CD1c-positive myeloid dendritic cell (primary cell): ENCODE results near the gene ATXN7L1.
A peak's percentile ranks its signal among the peaks of the same experiment; 100 is the strongest.
"Not testable (repeated sequence)": the region's sequence is repeated elsewhere in the genome, so short reads cannot be mapped to it uniquely, and the experiment has no call there.

Experiments used
- DNase-seq: peaks from one replicate; pipeline ENCODE4 v3.0.0-alpha.2; 2016; ENCODE audit errors: extremely low spot score

Gene ATXN7L1

DNA sequence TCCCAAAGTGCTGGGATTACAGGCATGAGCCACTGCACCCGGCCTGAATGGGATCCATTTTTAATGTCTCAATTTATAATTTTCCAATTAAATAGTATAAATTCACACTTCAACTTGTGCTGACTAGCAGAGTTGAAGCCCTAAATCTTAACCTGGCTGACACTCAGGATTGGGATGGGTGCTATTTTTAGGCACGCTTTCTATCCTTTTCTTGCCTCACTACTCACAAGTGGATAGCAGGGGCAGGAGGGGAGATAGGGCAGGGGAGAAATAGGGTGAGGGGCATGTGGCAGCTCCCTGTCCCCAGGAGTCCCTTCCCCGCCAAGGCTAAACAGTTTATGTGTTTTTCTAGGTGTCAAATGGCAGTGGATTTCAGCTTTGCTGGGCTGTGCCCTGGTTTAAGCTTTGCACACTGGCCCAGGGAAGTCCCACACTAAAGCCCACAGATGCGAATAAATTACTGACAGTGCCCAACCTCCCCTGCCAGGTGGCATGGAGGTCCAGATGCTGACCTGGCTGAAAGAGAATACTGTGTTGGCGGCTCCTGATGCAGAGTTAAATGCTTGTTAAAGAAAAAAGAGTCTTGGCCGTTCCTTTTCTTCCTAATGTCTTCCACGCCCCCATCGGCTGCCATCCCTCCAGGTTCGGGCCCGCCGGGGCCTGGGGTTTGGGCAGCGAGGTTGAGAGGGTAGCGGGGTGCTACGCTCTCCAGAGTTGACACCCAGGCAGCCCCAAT, 259.0 kb downstream of the ATXN7L1 start:
- no peak for DNase-seq

GRCh38 chr7:105614341-105614840, 262.0 kb downstream of the ATXN7L1 start:
- DNase-seq, result no peak

GRCh38 chr7:105613611-105614330, 262.6 kb downstream of the ATXN7L1 start:
- no peak for DNase-seq

- DNase-seq, result no peak
Observed at GRCh38 chr7:105612806-105613205, 263.6 kb downstream of the ATXN7L1 start.

- DNase-seq, result no peak
Observed at GRCh38 chr7:105611856-105612775, 264.3 kb downstream of the ATXN7L1 start.

DNA sequence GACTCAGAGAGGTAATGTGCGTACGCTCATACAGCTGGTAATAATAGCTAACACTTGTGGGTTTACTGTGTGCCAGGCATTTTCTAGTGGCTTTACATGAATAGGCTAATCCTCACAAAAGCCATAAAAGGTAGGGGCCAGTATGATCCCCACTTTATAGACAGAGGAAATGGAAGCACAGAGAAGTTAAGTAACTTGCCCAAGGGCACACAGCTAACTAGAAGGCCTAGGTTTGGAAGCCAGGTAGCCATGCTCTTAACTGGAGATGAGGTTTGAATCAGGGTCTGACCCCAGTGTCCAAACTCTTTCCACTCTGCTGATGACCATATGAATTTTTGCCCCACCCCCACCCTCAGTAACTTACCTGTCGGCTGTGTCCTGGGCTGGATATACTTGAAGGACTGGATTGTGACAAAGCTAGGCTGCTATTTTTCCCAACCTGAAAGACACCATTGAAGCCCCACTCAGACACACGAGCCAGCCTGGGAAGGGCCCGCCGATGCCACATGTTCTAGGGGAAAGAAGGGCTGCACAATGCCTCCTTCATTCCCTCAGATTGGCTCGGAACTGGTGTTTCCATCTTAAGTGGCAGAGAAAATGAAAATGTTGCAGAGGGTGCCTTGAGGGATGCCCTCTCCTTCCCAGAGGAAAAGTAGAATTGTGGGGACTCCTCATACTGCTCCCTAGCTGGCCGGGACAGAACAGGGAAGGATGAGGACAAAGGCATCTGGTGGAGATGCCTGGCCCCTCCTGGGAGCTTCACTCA, 266.1 kb downstream of the ATXN7L1 start:
- no peak for DNase-seq

- no peak for DNase-seq
Observed at GRCh38 chr7:105602325-105603305, 273.8 kb downstream of the ATXN7L1 start.

DNA sequence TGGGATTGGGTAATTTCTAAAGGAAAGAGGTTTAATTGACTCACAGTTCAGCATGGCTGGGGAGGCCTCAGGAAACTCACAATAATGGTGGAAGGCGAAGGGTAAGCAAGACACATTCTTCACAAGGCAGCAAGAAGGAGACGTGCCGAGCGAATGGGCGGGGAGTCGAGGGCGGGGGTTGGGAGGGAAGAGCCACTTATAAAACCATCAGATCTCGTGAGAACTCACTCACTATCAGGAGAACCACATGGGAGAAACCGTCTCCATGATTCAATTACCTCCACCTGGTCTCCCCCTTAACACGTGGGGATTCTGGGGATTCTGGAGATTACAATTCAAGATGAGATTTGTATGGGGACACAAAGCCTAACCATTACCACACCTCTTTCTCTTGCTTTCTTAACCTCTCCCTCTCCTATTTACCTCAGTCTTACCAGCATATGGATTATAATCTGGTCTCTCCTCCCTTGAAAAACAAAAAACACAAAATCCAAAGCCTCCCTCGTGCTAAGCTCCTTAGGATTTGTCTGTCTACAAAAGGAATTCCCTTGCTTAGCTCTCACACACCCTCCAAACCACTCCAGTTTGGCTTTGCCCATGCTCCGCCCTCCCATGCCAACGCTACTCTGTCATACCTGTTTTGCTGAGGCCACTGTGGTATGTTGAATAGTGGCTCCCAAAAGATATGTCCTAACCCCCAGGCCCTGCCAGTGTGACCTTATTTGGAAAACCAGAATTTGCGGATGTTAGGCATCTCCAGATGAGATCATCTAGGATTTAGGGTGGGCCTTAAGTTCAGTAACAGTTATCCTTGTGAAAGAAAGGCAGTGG, 275.5 kb downstream of the ATXN7L1 start:
- DNase-seq, result no peak

GRCh38 chr7:105599551-105599950, 276.8 kb downstream of the ATXN7L1 start:
- no peak for DNase-seq

GRCh38 chr7:105599080-105599479, 277.3 kb downstream of the ATXN7L1 start:
- not testable (repeated sequence) for DNase-seq

- DNase-seq, result no peak
Observed at GRCh38 chr7:105596866-105597265, 279.5 kb downstream of the ATXN7L1 start.

- no peak for DNase-seq
Observed at GRCh38 chr7:105594034-105594433, 282.4 kb downstream of the ATXN7L1 start.

- DNase-seq, result no peak
Observed at GRCh38 chr7:105591522-105591921, 284.9 kb downstream of the ATXN7L1 start.

GRCh38 chr7:105590793-105591192, 285.6 kb downstream of the ATXN7L1 start:
- no peak for DNase-seq

- DNase-seq, result peak; percentile 54
Observed at GRCh38 chr7:105589356-105590077, 286.9 kb downstream of the ATXN7L1 start.

DNA sequence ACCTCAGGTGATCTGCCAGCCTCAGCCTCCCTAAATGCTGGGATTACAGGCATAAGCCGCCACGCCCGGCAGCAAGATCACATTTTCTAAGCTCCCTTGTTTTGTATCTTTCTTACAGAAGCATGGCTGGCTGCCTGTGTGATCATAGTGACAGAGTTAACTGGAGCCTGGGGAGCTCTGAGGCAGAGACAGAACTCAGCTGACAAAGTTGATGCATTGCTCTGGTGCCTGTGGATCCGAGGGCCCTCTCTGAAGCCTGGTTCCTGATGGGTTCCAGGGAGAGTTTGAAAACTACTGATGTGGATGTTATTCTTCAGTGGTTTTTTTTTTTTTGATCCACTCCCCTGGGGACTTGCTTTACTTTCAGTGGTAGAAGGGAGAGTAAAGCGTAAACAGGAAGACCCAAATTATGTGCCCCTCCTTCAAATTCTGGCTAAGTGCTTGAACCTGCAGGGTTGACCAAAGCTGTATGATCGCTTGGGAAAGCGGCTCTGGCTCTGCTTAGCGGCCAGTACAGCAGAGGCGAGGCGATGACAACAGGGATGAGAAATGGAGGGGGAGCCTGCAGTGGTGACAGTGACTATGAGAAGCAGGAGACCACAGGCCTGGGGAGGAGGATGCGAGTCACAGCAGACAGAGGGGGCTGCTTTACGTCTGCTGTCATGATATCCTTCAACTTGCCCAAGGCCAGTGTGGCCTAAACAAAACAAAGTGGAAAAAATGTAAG, 288.3 kb downstream of the ATXN7L1 start:
- no peak for DNase-seq

DNA sequence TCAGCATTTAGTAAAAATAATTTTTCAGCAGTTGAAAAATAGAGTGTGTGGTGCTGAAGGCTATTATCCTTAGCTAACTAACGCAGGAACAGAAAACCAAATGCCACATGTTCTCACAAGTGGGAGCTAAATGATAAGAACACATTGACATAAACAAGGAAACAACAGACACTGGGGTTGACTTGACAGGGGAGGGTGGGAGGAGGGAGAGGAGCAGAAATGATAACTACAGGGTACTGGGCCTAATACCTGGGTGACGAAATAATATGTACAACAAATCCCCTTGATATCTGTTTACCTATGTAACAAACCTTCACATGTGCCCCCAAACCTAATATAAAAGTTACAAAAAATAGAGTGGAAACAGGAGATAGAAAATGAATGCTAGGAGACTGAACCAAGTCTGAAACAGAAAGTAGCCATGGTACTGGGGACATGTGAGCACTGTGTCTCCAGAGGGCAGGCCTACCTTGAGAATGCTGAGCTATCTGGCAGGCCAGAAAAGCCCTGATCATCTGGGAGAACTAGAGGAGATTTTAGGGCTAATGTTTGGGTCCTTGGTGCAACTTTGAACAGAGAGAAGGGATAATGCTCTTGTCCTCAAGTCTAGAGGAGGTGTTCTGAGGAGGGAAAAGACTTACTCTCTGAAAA, 290.4 kb downstream of the ATXN7L1 start:
- DNase-seq, result no peak
